DMS53 (cell line): ENCODE data around the gene MTMR10.

ENCODE experiments used
- DNase-seq: peaks from one replicate; lab custom pipeline; 2025; lab: John Stamatoyannopoulos, UW

MTMR10 gene

DNA sequence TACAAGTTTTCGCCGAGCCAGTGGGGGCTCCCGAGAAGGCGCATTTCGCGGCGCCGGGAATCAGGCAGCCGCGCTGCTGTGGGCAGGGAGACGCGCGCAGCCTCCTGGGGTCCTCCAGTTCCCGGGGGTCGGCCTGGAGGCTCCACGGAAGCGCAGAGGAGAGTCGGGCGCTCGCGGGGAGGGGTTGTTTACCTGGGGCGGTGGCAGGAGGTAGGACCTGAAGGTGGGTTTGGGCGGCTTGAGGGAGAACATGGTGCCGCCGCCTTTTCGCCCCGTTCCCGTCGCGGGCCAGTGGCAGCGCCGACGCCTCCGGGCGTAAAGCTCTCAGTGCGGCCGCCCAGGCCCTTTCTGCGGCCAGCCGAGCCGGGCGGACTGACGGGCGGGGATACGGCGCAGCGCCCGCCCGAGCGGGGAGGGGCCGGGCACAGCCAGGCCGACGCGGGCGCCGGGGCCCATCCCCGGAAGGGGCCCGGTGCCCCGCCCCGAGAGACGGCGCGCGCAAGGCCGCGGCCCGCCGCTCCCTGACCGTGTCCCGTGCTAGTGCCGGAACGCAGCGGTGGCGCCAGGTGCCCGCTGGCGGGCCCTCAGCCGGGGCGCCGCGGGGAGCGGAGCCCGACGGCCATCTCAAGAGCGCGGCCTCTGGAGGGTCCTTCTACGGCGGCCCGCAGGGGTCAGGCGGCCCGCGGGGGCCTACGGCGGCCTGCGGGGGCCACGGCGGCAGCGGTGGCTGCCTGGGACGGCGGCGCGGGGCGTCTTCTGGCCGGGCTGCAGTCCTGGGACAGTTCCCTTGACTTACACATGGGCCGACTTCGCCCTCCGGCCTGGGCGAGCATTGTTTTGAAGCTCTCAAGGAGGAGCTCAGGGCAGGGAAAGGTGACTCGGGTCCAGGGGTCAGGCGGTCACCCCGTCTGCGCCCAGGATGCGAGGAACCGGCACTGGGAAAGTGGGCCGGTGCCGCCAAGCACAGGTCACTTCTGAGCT is at the start of gene MTMR10:
MTMR10 (minus strand) TSS at position 374 of the 981 bp plus-strand sequence; CDS start at position 252, 122 bp downstream.
- peak; percentile 89 for DNase-seq

DNA sequence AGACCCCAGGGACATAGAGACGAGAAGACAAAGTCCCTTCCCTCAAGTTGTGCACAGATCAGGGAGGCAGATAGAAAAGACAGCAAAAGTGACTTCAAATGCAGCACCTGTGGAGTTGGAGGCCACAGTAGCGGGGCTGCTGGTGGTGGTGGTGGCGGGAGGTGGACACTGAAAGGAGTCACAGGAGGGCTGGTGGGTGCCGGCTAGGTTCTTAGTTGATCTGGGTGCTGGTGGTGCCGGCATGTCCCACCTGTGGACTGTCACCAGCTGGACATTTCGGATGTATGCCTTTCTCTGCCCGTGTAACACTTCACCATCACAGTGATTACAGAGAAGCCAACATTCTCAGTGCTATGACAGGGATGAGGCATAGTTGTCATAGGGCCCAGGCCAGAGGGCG is 49.2 kb upstream of the MTMR10 start:
- no peak for DNase-seq

DNA sequence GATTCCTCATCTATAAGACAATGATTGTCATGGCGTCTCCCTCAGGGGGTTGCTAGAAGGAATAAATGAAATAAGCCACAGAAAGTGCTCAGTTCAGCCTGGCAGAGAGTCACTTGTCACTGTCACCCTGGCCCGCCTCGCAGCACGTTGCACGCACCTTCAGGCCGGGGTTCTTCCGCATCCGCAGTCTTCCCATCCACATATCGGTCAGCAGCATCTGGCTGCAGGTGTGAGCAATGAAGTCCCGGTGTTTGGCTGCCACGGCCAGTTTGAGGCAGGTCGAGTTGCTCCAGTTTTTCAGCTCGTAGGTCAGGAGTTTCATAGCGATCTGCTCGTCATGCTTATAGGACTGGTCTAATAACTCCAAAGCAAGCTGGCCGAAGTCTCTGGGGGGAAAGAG is 48.5 kb upstream of the MTMR10 start:
- DNase-seq = no peak

GRCh38 chr15:31037731-31038477 is 46.5 kb upstream of the MTMR10 start:
- no peak for DNase-seq

- DNase-seq = no peak
Measured at GRCh38 chr15:31036783-31037182, 45.4 kb upstream of the MTMR10 start.

DNA sequence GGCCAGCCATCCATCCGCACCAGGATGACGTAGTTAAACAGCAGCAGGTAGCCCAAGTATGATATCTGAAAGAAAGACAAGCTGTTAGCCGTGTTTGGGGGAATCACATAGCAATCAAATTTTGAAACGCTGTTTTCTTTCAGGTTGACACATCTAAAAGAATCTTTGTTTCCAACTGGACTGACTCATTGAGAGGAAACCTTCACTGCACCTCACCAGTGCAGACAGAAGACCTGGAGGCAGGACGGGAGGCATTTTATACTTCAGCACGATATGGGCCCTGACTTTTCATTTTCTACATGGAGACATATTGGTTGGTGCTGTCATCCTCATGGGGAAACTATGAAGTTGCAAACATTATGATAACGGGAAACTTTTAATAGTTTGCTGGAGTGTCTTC is 44.2 kb upstream of the MTMR10 start:
- DNase-seq = no peak

DNA sequence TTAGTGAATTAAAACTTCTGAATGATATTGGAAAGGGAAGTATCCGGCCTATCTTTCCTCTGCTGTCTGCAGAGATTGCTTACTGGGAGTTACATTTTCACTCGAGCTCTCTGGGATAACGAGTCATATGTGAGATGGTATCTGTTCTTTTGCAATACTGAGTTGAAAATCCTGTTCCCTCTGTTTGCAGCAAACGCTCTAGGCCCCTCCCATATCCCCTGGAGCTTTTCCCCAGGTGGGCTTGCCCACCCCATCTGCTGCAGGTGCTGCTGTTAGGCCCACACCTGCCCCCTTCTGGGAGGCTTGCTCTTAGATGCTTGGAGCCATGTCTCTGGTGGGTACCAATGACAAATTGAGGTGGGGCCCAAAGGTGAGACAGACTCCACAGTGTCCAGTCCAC is 42.7 kb upstream of the MTMR10 start:
- DNase-seq = no peak

DNA sequence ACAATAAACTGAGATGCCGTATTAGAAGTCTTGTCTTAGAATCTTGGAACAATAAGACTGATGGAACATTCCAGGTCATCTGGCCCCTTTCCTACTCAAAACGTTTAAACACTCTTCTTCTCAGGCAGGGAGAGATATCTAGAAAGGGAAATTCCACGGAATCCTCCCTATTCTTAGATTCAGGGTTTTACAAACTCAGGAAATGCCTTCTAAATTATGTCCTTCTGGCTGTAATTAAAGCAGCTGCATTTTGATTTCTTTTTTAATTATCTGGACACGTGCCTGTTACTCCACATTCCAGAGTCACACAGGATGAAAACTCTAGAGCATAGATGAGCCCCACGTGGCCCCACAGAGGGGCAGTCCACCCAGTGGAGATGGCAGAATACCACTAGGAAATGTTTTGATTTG is 41.5 kb upstream of the MTMR10 start:
- DNase-seq = no peak

GRCh38 chr15:31031471-31032067 is 40.1 kb upstream of the MTMR10 start:
- DNase-seq = peak; percentile 4

- DNase-seq = no peak
Measured at GRCh38 chr15:31027910-31028578, 36.6 kb upstream of the MTMR10 start.

- no peak for DNase-seq
Measured at GRCh38 chr15:31025996-31026395, 34.6 kb upstream of the MTMR10 start.

DNA sequence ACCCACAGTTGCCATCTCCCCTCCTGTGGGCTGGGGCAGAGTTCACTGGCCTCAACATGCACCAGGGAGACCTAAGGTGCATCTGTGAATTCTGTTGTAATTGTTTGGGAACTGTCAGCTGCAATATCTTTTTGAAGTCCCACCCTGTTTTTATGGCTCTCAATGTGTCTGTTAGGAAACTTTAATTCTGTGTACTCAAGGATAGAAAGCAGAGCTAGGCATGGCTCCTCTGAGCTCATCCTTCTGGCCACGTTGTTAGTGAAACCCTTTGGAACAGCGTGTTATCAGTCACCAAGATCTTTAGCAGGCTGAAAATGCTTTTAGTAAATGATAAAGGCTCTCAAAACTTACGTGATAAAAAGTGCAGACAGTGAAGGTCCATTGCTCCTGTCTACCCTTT is 33.6 kb upstream of the MTMR10 start:
- no peak for DNase-seq

DNA sequence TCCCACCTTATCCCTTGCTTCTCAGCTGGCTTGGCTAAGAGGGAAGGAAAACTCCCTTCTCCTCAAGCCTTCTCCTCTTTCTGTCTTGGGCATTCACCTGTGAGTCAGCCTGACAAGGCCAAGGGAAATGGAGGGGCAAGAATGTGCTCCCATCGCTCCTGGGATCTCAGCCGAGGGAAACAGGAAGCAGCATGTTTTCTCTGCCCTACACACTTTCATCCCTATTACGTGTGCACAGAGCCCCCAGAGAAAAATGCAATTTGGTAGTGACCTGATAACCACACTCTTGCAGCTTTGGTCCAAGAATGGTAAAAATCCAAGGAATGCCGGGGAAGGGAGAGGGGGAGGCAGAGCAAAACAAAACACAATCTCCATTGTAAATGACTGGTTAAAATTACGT is 32.9 kb upstream of the MTMR10 start:
- no peak for DNase-seq

DNA sequence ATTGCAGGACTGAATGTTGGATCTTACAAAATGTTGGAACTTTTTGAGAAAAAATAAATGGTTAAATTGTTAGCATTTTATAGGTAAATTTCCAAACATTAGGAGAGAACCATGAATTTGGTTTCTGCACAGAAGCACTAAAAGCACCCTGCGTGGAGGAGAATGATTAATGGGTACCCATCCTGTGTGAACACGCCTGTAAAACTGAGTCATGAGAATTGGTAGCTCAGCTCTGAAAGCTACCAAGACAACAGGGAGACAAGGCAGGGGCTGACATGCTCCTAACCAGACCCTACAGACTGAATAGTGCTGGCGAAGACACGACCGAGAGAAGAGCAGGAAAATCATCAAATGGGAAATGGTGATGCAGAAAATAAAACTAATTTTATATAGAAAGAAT is 32.4 kb upstream of the MTMR10 start:
- DNase-seq = no peak

- DNase-seq = no peak
Measured at GRCh38 chr15:31021067-31021665, 29.7 kb upstream of the MTMR10 start.

DNA sequence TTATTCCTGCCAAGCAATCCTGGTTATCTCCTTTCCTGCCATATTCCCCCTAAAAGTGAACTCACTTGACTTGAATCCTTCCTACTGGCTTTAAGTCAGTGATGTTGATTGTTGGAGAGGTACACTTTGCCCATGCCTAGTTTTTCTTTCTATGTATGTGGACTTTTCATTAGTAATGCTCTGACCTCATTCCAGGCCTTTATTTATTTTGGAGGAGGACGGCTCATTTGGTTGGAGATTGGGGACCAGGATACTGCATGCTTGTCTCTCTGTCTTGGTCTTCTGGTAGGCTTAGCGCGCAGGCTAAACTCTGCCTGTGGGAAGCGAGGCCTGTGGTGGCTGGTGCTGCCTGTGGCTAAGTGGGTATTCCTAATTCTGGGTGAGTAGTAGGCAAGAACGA is 29.1 kb upstream of the MTMR10 start:
- DNase-seq = no peak

DNA sequence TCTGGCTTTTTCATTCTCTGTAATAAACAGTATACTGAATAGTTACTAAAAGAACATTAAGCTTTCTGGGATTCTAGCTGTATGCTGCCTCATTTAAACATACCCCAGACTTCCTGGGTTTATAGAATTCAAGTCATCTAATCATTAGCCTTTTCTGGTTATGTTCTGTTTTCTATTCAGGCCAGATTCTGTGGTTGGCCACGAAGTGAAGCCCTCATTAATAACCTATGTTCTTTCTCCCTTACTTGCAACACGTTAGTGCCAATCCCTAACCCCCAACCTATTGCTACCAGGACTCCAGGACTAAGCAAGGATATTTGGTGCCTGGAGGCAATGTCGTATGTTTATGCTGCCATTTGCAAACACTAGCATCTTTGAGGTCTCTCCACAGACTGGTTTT is 28.6 kb upstream of the MTMR10 start:
- no peak for DNase-seq

GRCh38 chr15:31017311-31017710 is 25.9 kb upstream of the MTMR10 start:
- DNase-seq = no peak

- DNase-seq = peak; percentile 1
Measured at GRCh38 chr15:31016446-31016915, 25.1 kb upstream of the MTMR10 start.

- DNase-seq = no peak
Measured at GRCh38 chr15:31014608-31014925, 23.1 kb upstream of the MTMR10 start.

- peak; percentile 15 for DNase-seq
Measured at GRCh38 chr15:31013863-31014607, 22.6 kb upstream of the MTMR10 start.
